Mucosa of descending colon (tissue), 3 donors: ENCODE results near the gene ABLIM2. TPM values are rescaled to one million over a fixed set of nuclear protein-coding genes. Genes with fewer than 3 reads are reported as not detected.

ENCODE experiments used
- ATAC-seq: fragments of 200-7000 bp; cut with Tn5 transposase; one replicate; pipeline ENCODE4 v1.9.1; 2020; ENCODE audit warnings: mild to moderate bottlenecking, moderate library complexity
- DNase-seq, 3 donors: peaks; one replicate each; pipeline ENCODE4 v3.0.0-alpha.2; 2020
- H3K36me3 ChIP-seq: fragments of 200-600 bp; one replicate; pipeline ENCODE4 v1.8.0; 2021; ENCODE audit warnings: low read depth, mild to moderate bottlenecking
- H3K4me1 ChIP-seq: fragments of 200-600 bp; one replicate; pipeline ENCODE4 v1.8.0; 2021; ENCODE audit warnings: low read depth, mild to moderate bottlenecking
- H3K4me3 ChIP-seq: fragments of 200-600 bp; one replicate; pipeline ENCODE4 v1.8.0; 2021; ENCODE audit warnings: mild to moderate bottlenecking
- H3K9me3 ChIP-seq: fragments of 200-600 bp; one replicate; pipeline ENCODE4 v1.8.0; 2021; ENCODE audit warnings: mild to moderate bottlenecking
- CTCF ChIP-seq: fragments of 200-600 bp; IDR thresholded peaks from one replicate; pipeline ENCODE4 v1.8.0; 2022; ENCODE audit warnings: antibody characterized with exemption, mild to moderate bottlenecking
- intact Hi-C, 2 donors: fragments of 100-400 bp; cut with DNase I in 1 of 2; cut with micrococcal nuclease in 1 of 2; formaldehyde crosslinking; loops; one replicate each; pipeline versions ENCODE4 v1.11.0 to v1.11.1; 2022; cut with DNase I, micrococcal nuclease
- total RNA-seq, 3 donors: library from RNA; stranded (reverse); fragmentation: NEBNext Ultra II Directional in 2 of 3; extraction: Animal tissue kit (Norgen Biotek cat#: 25700) in 2 of 3; gene quantifications; one replicate each; pipeline versions ENCODE4 v1.2.1 to v1.2.4, GENCODE V29; 2021 to 2023
- donor health status: DM: no; HTN: no; CAD: no; lungs with moderate emphysema.
- donor health status: DM: no; HTN: no; CAD: no.
- donor health status: DM: no; HTN: yes; CAD: no.

ABLIM2 gene
- total RNA-seq, 3 donors from 2014 or later, result 15.0 to 15.8 (median 15.5) TPM

- no peaks in the 10 kb centered on the region for H3K9me3 ChIP-seq
- peak in 1 of 3 donors; percentile 17 for DNase-seq
- intact Hi-C loops, result no loop called here
- H3K36me3 ChIP-seq, result no peaks in the 10 kb centered on the region
- no peak for ATAC-seq
- H3K4me1 ChIP-seq, result peaks cover 3% of the 10 kb centered on the region
- no peak overlapping the region for H3K4me3 ChIP-seq
- TF ChIP-seq CTCF, result no peak
Observed at GRCh38 chr4:8081621-8082516, 76.7 kb downstream of the ABLIM2 start.

GRCh38 chr4:8081171-8081570 lies 77.4 kb downstream of the ABLIM2 start:
- Histone ChIP-seq H3K4me1 (peaks cover 3% of the 10 kb centered on the region), H3K36me3 (no peaks in the 10 kb centered on the region), H3K4me3 (no peak overlapping the region), H3K9me3 (no peaks in the 10 kb centered on the region)
- no peak for TF ChIP-seq CTCF
- DNase-seq (peak in 1 of 3 donors; percentile 18), ATAC-seq (no peak)
- intact Hi-C loops, result no loop called here

- intact Hi-C loops, result no loop called here
- no peak for TF ChIP-seq CTCF
- H3K9me3 ChIP-seq, result no peaks in the 10 kb centered on the region
- DNase-seq, result peak in 1 of 3 donors; percentile 23
- H3K4me3 ChIP-seq, result no peak overlapping the region
- H3K36me3 ChIP-seq, result no peaks in the 10 kb centered on the region
- no peak for ATAC-seq
- H3K4me1 ChIP-seq, result peaks cover 3% of the 10 kb centered on the region
Observed at GRCh38 chr4:8080754-8081065, 77.9 kb downstream of the ABLIM2 start.

- DNase-seq, result peak in 1 of 3 donors; percentile 30
- TF ChIP-seq CTCF, result no peak
- Histone ChIP-seq H3K9me3 (no peaks in the 10 kb centered on the region), H3K36me3 (no peaks in the 10 kb centered on the region), H3K4me3 (no peak overlapping the region), H3K4me1 (peaks cover 3% of the 10 kb centered on the region)
- no peak for ATAC-seq
- intact Hi-C loops, result no loop called here
Observed at GRCh38 chr4:8079916-8080753, 78.5 kb downstream of the ABLIM2 start.

- ATAC-seq, result peak; percentile 89
- H3K4me1 ChIP-seq, result peaks cover 3% of the 10 kb centered on the region
- intact Hi-C loops, result no loop called here
- peak in 2 of 3 donors; percentile 80 to 83 for DNase-seq
- TF ChIP-seq CTCF, result no peak
- H3K4me3 ChIP-seq, result no peak overlapping the region
- no peaks in the 10 kb centered on the region for H3K36me3 ChIP-seq
- H3K9me3 ChIP-seq, result no peaks in the 10 kb centered on the region
Observed at GRCh38 chr4:8079031-8079885, 79.4 kb downstream of the ABLIM2 start.
